Myocyte (in vitro differentiated cells): ENCODE measurements around the gene CFAP73. TPM values are rescaled to one million over a fixed set of nuclear protein-coding genes. Genes with fewer than 3 reads are reported as not detected.
"Not testable (repeated sequence)": the region's sequence is repeated elsewhere in the genome, so short reads cannot be mapped to it uniquely, and the experiment has no call there.

Experiments used
- DNase-seq: peaks from one replicate; pipeline ENCODE4 v3.0.0-alpha.2; 2012; ENCODE audit warnings: low read depth
- total RNA-seq: library from RNA; depleted of rRNA; stranded (reverse); fragments of >200 nt; gene quantifications from 2 replicates; pipeline ENCODE4 v1.2.3, GENCODE V29; 2014

Gene CFAP73
- total RNA-seq, 1 donor from 2014 or later = not detected

DNA sequence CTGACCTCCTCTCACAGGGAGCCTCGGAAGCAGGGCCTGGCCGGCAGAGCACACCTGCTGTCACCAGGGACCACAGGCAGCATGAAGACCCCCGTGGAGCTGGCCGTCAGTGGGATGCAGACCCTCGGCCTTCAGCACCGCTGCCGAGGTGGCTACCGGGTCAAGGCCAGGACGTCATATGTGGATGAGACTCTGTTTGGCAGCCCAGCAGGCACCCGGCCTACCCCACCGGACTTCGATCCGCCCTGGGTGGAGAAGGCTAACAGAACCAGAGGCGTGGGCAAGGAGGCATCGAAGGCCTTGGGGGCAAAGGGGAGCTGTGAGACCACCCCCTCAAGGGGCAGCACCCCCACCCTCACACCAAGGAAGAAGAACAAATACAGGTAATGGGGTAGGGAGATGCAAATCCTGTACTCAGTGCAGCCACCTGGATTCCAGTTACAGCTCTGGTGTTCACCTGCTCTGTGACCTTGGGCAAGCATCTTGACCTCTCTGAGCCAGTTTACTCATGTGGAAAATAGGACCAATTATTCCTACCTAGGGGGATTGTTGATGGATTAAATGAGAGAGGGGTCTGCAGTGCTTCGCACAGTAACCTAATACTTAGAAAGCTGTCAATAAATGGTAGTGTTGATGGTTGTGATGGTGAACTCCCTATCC, 37.3 kb downstream of the CFAP73 start:
- no peak for DNase-seq

DNA sequence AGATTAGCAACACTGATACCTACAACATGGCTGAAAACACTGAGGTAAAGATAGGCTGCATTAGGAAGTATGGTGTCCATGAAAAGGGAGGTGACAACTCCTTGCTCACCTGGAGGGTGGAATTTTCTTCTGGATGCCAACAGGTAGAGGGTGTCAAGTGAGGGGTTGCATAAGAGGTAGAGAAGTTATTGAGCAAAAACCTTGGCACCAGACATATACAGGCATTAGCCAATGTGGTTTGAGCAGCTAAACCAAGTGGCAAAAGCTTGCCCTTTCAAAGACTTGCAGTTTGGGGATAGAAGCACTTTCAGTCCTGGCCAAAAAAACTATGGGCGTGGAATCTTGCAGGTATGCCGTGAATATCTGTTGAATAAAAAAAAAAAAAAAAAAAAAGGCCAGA, 39.8 kb downstream of the CFAP73 start:
- DNase-seq = no peak

DNA sequence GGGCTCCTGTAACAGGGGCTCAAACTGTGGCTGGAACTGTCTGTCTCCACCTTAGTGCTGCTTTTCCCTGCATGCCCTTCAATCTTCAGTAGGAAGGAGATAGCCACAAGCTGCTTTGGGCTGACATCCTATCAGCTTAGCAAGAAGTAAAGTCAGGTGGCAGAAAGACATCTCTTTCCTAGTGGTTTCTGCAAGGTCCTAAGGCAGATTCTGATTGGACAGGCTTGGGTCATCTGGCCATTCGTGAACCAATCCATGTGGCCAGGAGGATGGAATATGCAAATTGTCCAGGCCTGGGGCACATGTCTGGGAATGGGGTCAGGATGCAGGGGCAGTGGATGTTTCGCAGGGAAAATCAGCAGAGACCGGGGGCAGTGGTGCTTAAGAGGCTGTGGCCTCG, 41.2 kb downstream of the CFAP73 start:
- DNase-seq = peak; percentile 36

DNA sequence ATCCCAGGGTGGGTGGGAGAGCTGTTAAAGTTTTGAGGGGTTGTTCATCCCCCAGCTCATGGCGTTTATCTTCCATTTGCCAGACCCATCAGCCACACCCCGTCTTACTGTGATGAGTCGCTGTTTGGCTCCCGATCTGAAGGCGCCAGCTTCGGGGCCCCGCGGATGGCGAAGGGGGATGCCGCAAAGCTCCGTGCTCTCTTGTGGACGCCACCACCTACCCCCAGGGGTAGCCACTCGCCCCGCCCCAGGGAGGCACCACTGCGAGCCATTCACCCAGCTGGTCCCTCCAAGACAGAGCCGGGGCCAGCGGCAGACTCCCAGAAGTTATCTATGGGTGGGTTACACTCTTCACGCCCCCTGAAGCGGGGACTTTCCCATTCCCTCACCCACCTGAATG, 41.7 kb downstream of the CFAP73 start:
- DNase-seq = no peak

DNA sequence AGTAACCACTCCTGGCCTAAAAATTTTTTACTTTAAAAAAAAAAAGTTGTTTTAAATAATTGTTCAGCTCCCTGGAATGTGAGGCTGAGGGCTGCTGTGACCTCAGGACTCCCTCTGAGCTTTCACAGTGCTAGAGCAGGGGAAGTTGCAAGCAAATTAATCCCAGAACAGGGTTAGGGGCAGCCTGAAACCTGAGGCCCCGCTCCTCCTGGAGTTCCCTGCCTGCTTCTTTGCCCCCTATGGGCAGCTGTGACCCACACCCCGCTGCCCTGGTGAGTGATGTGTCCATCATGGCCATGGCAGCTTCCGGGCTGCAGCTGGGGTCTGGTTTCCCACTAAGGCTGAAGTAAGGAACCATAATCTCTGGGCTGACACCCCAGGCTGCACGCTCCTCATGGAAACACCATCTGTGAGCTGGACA, 45.5 kb downstream of the CFAP73 start:
- DNase-seq = peak; percentile 90

DNA sequence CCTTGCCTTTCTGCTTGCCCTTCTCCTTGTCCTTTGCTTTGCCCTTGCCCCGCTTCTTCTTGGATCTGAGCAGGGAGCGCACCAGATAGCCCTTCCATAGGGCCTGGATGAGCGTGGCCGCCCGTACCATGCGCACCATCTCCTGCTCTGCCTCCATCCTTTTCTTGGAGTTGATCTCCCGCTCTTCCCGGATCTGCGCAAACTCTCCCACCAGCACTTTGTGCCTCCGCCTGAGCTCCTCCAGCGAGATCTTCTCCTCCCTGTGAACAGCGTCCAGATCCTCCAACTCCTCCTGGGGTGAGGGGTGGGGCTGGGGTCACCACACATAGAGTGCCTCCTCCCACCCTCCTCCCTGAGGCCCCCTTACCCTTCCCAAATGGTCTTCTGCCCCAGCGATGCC, 46.1 kb downstream of the CFAP73 start:
- no peak for DNase-seq

DNA sequence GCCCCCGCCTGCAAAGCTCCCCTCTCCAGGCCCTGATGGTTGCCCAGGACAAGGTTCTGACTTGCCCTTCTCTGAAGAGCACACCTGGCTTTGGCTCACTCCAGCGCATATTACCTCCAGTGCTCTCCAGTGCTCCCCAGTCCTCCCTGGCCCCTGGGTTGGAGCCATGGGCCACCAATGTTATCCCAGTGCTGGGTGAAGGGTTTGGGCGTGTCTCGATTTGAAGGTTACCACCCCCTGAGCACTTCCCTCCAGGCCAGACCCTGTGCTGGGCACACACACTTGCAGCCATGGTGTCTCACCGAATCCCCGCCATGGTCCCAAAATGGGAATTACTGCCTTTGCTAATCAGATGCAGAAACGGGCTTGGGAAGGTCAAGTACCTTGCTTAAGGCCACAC, 47.1 kb downstream of the CFAP73 start:
- no peak for DNase-seq

DNA sequence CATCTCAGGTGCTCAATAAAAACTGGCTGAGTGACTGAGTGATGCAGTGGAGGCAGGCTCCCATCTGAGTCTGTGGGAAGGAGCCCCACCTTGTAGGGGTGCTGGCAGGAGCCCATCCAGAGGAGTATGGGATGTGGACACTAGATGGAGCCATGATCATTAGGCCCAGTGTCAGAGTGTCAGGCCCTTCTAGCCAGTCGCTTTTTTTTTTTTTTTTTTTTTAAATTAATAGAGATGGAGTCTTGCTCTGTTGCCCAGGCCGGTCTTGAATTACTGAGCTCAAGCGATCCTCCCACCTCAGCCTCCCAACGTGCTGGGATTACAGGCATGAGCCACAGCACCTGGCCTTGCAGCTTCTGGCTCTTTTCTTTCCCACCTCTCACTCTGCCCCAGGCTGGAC, 47.5 kb downstream of the CFAP73 start:
- DNase-seq = peak; percentile 85

DNA sequence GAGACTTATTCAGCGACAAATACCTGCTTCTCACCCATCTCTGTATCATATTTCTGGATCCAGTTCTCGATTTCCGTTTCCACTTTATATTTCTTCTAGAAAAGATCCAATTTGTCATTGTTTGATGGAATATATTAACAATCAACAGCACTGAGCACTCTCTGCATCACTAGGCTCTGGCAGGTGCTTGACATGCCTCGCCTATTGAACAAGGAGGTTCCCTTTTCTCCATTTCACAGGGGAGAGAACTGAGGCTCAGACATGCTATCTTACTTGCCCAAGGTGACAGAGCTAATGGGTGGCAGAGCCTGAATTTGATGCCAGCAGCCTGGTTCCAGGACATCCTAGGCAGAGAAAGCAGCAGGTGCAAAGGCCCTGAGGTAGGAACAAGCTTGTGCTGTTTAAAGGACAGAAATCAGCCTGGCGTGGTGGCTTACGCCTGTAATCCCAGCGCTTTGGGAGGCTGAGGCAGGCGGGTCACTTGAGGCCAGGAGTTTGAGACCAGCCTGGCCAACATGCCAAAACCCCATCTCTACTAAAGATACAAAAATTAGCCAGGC, 48.1 kb downstream of the CFAP73 start:
- no peak for DNase-seq

DNA sequence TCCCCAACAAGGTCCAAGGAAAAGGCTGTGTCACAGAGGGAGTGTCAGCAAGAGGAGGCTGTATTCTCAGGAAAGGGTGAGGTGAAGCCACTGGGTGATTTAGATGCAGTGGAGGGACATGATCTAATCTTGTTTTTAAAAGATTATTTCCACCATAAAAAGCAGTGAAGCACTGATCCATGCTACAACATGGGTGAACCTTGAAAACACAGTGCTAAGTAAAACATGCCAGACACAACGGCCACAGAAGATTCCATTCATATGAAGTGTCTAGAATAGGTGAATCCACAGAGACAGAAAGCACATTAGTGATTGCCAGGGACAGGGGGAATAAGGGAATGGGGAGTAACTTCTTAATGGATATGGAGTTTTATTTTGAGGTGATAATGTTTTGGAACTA, 48.8 kb downstream of the CFAP73 start:
- no peak for DNase-seq

DNA sequence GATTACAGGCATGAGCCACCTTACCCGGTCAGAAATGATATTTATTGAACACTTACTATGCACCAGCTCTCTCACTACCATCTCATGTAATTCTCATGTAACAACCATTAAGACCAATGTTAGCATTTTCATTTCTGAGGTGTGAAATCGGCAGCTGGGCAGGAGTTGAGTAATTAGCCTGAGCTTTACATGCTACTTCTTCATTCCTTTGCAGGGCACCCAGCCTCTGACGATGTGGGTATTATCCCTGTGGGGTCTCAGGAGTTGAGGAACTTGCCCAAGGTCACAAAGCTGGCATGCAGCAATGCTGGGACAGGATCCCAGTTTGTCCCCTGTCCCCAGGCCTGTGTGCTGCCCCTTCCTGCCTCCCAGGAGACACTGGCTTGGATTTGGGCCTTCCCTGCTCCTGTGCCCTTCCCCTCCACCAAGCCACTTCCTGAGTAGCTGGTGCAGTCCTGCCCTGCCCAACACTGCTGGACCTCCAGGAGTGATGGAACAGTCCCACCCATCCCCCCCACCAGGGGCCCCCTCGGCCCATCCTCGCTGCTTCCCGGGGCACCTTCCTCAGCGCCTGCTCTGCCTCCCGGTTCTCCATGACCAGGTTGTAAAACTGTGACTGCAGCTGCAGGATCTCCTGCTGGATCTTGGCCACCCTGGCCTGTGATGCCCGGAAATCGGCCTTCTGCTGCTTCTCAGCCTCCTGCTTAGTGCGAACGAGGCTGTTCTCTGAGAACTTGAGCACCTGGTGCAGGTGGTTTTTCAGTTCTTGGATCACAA, 50.7 kb downstream of the CFAP73 start:
- no peak for DNase-seq

DNA sequence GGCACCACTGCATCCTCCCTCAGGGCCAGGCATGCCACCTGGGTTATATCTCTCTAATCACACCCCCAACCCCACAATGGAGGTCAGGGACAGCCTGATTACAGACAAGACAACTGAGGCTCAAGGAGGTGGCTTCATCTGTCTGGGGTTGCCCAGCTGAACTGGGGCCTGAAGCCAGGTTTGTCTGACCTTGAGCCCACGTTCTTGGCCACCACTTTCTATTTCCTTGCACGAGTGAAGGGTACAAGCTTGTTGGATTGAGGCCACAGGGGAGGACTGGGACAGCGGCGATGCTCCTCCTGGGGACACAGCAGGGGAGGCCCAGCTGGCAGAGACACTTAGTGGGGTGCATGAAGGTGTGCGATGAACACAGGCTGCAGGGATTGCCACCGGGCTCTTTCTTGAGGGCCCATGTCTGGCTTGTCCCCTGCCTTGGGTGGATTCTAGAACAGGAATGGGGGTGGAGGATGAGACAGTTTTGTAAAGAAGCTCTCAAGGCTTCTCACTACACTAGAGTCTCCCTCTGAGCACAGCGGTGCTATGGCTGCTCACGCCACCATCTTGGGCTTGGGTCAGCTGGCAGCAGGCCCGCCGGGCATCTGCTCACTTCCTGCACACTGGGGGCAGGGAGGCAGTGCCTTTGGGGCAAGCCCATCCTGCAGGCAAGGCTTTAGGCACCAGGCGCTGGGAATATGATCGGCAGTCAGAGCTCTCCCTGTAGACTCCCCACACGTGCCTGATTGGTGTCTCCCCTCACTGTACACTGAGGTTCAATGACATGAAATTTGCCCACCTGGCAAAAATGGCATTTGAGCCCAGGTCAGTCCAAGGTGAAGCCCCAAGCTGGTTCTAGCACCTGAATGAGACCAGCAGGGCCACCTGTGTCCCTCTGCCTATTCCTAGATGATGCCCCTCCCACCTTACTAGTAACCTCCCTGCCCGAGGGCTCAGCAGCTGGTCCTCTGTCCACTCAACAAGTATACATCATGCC, 52.0 kb downstream of the CFAP73 start:
- no peak for DNase-seq

DNA sequence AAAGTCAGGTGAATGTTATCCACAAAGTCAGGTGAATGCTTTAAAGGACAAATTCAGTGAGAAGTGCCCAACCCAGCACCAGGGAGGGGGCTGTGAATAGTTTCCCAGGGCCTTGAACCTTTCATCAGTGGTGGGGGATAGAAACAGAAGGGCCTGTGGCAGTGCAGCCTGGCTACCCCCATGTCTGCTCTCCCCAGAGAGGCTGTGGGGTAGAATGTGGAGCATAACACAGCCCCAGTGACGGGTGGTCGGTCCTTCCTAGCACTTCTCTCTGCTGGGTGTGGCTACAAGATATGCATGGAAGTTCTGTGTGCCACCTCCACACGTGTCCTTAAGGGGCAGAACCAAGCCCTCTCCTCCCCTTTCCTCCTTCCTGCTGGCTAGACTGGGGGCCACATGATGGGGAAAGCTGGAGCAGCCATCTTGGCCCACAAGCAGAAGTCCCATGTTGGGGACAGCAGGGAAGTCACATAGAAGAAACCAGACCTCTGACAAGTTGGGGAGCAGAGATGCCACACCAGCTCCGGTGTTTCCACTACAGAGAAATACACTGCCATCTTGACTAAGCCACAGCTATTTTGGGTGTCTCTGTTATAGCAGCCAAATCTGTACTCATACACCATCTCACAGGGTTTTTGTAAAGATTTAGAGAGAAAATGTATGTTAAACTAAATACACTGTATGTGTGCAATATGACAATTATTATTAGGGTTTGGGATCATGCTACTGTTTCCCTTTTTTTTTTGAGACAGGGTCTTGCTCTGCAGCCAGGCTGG, 53.0 kb downstream of the CFAP73 start:
- DNase-seq = no peak

DNA sequence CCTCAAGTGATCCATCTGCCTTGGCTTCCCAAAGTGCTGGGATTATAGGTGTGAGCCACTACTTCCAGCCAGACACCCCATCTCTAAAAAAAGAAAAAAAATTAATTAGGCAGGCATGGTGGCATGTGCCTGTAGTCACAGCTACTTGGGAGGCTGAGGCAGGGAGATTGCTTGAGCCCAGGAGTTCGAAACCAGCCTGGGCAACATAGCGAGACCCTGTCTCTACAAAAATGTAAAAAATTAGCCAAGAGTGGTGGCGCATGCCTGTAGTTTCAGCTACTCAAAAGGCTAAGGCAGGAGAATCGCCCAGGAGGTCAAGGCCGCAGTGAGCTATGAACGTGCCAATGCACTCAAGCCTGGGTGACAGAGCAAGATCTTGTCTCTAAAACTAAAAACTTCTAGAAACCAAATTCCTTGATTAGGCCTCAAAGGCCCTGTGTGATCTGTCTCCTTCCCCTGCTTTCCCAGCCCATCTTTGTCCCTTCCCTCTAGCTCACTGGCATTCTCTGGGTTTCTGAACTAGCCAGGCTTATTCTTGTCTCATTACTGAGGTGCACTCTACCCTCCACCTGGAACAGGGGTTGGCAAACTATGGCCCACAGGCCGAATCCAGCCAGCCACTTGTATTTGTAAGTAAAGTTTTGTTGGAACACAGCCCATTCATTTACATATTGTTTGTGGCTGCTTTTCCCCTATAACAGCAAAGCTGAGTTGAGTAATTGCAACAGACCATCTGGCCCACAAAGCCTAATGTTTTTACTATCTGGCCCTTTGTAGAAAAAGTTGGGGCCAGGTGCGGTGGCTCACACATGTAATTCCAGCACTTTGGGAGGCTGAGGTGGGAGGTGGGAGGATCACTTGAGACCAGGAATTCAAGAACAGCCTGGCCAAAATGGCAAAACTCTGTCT, 54.6 kb downstream of the CFAP73 start:
- no peak for DNase-seq

DNA sequence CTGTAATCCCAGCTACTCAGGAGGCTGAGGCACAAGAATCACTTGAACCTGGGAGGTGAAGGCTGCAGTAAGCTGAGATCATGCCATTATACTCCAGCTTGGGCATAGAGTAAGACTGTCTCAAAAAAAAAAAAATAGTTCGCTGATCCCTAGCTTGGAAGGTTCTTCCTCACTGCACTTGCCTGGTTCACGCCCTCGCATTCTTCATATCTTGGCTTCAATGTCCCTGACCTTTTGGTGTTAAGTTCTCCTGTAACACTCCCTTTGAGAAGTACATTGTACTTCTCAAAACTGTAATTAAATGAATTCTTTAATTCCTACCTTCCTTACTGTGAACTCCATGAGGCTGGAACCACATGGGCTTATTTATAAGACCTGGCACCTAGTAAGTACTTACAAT, 55.3 kb downstream of the CFAP73 start:
- no peak for DNase-seq

DNA sequence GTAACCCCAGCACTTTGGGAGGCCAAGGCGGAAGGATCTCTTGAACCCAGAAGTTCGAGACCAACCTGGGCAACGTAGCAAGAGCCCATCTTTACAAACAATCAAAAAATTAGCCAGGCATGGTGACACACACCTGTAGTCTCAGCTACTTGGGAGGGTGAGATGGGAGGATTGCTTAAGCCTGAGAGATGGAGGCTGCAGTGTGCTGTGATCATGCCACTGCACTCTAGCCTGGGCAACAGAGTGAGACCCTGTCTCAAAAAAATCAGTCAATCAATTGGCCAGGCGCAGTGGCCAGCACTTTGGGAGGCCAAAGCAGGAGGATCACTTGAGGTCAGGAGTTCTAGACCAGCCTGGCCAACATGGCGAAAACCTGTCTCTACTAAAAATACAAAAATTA, 57.3 kb downstream of the CFAP73 start:
- DNase-seq = not testable (repeated sequence)

DNA sequence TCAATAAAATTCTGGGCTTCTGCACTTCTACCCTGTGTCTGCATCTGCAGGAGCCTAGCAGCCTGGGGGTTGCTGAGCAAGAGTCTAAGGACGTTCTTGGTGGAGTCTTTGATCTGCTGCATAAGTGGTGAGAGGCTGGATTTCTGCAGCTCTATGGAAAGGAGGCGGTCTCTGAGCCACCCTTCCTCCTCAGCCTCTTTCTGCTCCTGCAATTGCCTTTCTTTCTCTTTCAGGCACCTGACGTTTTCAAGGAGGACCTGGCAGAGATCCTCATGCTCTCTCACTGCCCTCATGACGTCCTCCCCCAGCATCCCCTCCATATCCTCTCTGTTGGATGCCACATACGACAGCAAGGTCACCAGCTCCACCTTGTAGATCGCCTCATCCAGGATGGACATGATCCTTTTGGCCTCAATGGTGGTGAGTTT, 58.1 kb downstream of the CFAP73 start:
- DNase-seq = no peak

DNA sequence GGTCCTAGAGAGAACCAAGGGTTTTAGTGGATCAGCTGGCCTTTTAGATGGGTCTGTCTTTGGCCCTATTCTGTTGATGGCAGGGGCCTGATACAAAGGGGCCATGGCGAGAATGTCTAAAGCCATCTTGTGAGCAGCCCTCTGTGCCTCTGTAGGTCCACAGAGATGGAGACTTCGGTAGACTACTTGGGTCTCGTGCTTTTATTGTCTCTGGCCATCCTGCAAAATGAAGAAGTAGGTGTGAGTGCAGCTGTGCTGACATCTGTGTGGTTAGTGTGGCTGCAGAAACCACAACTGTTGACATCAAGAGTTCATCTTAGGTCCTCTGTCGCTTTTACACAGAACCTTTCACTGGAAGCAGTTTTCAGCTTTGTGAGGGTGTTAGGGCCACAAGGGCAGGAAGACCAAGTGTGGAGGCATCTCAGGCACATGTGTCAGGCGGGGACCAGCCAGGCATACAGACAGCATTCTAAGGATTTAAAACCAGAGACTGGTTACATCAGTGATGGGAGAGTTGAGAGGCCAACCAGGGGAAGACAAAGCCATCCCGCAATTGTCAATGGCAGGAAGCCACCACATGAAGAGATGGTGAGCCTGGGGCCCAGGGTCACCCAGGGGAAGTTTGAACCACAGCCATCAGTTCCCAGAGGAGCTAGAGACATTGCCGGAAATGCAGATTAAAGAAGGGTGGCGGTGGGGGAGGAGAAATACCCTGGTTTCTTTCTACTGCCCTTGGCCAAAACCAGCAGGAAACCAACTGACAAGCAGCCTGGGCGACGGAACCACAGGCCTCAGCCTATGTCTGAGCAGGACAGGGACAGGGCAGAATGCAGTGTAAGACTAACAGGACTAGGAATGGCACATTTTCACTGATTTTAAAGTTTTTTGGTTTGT, 58.8 kb downstream of the CFAP73 start:
- DNase-seq = no peak
